ENCODE data around the gene IGFL1. TPM values are rescaled to one million over a fixed set of nuclear protein-coding genes. Genes with fewer than 3 reads are reported as not detected.

The IGFL1 gene
- total RNA-seq, 4 donors from 2014 or later, result not detected

DNA sequence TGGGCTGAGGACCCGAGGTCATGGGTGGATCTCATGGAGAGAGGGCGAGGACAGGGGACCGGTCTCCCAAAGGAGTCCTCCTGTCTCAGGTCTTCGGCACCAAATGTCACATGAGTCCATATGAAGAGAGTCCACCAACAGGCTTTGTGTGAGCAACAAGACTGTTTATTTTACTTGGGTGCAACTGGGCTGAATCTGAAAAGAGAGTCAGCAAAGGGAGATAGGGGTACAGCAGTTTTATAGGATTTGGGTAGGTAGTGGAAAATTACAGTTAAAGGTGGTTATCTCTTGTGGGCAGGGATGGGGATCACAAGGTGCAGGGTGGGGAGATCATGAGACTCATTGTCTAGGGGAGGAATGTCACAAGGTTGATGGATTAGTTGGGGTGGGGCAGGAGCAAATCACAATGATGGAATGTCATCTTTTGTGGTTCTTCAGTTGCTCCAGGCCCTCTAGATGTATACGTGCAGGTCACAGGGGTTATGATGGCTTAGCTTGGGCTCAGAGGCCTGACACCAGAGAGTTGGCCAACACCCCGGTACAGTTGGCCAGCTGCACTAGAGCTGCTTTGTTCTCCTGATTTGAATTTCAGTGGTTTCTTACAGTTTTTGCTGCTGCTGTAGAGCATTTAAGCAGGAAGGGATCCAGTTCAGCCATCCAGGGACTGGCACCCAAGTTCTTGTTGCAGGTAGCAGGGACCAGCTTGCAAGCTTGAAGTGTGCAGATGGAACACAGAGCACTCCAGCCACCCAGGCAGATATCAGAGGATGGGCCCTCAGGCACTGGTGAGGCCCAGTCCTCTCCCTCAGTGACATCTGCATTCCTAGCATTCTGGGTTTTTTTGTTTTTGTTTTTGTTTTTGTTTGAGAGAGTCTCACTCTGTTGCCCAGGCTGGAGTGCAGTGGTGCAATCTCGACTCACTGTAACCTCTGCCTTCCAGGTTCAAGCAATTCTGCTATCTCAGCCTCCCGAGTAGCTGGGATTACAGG is 26.4 kb upstream of the IGFL1 start:
- Histone ChIP-seq H3K9me3 (no peaks in the 10 kb centered on the region), H3K27ac (no peak overlapping the region), H3K36me3 (no peaks in the 10 kb centered on the region), H3K4me1 (no peaks in the 10 kb centered on the region), H3K4me3 (no peak overlapping the region), H3K27me3 (no peaks in the 10 kb centered on the region)
- DNase-seq (ENCODE audit: low spot score in 2 of 2), result no peak
- TF ChIP-seq, protein P1, sequence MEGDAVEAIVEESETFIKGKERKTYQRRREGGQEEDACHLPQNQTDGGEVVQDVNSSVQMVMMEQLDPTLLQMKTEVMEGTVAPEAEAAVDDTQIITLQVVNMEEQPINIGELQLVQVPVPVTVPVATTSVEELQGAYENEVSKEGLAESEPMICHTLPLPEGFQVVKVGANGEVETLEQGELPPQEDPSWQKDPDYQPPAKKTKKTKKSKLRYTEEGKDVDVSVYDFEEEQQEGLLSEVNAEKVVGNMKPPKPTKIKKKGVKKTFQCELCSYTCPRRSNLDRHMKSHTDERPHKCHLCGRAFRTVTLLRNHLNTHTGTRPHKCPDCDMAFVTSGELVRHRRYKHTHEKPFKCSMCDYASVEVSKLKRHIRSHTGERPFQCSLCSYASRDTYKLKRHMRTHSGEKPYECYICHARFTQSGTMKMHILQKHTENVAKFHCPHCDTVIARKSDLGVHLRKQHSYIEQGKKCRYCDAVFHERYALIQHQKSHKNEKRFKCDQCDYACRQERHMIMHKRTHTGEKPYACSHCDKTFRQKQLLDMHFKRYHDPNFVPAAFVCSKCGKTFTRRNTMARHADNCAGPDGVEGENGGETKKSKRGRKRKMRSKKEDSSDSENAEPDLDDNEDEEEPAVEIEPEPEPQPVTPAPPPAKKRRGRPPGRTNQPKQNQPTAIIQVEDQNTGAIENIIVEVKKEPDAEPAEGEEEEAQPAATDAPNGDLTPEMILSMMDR (IDR thresholded peaks at IDR 0.05), result no peak
- no peak for TF ChIP-seq POLR2A (IDR thresholded peaks at IDR 0.05)
- TF ChIP-seq EP300 (IDR thresholded peaks at IDR 0.05), result no peak
- WGBS, 2 donors, result 79 to 81% methylated on average over 8 of the region's 8 CpGs

DNA sequence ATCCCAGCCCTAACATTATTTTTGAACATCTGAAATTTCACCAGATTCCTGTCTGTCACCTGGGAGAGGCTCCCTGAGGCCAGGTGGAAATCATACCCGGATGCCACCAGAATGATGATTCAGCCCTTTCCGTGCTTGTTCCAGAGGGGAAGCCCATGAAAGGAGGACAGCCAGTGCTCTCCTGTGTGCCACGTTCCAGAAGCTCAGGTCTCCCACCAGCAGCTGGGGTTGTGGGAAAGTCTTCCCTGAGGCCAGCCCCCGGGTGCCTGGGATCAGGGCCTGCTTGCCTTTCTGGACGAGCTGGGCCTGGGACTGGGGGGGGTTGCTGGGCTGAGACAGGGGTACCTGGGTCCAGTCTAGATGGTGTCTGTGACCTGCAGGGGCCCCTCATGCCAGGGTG is 25.5 kb upstream of the IGFL1 start:
- H3K9me3 ChIP-seq, result no peaks in the 10 kb centered on the region

DNA sequence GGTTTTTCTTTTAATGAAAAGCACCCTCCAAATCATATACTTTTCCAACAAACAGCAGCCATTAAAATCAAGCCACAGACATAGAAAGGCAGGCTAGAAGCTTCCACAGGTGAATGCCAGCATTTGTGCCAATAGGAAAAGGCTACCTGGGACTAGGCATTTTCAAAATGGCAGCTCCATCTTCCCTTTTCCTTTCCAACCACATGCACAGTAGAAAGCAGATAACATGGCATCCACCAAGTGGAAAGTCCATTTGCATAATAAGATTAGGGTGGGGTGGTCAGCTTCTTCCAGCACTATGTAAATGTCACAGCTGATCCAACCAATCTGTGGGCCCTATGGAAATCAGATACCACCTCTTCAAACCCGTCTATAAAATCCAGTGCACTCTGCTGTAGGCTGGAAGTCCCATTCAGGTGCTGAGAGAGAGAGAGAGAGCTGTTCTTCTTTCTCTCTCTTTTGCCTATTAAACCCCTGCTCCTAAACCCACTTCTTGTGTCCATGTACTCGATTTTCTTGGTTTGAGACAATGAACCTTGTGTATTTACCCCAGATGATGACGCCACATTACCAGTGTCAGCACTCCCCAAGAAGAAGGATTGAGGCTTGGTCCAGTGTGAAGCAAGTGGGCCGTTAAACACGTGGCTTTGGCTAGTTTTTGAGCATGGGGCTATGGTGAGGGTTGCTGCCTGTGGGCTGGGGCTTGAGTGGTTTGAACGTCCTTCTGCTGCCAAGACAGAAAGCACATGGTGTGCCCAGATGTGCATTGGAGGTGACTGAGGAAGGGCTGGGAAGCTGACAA is 24.2 kb upstream of the IGFL1 start:
- Histone ChIP-seq H3K9me3 (no peaks in the 10 kb centered on the region), H3K4me1 (no peaks in the 10 kb centered on the region), H3K36me3 (no peaks in the 10 kb centered on the region), H3K27ac (no peak overlapping the region), H3K4me3 (no peak overlapping the region), H3K27me3 (no peaks in the 10 kb centered on the region)
- TF ChIP-seq, protein P1 (IDR thresholded peaks at IDR 0.05), result no peak
- TF ChIP-seq EP300 (IDR thresholded peaks at IDR 0.05), result no peak
- TF ChIP-seq POLR2A (IDR thresholded peaks at IDR 0.05), result no peak
- WGBS, 2 donors, result 56 to 65% methylated on average over 6 of the region's 6 CpGs
- DNase-seq (ENCODE audit: low spot score in 2 of 2), result no peak

More for the DNA sequence above, 25.5 kb upstream of the IGFL1 start:
- no peaks in the 10 kb centered on the region for H3K27me3 ChIP-seq
- TF ChIP-seq EP300 (IDR thresholded peaks at IDR 0.05), result no peak
- TF ChIP-seq, protein P1 (IDR thresholded peaks at IDR 0.05), result no peak
- TF ChIP-seq POLR2A (IDR thresholded peaks at IDR 0.05), result no peak
- no peaks in the 10 kb centered on the region for H3K4me1 ChIP-seq
- no peaks in the 10 kb centered on the region for H3K36me3 ChIP-seq
- H3K27ac ChIP-seq, result no peak overlapping the region
- WGBS, 2 donors, result 78 to 85% methylated on average over 5 of the region's 5 CpGs
- no peak overlapping the region for H3K4me3 ChIP-seq
- DNase-seq (ENCODE audit: low spot score in 2 of 2), result no peak

DNA sequence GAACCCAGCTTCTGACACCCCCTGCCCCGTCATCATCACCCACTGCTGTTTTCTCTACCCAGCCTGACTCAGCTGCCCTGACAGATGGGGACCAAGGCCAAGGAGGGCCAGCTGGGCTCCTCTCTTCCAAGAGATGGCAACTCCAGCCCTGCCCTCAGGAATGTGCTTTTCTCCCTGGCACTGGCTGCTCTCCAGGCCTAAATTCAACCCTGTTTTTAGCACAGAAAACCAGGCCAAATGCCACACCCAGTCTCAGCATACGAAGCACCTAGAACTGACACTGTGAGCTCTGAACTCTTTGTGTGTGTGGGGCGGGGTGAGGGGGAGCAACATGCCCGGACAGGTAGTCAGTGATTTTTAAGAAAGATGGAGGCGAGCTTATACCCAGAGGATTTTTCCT is 23.4 kb upstream of the IGFL1 start:
- no peak for TF ChIP-seq POLR2A (IDR thresholded peaks at IDR 0.05)
- no peak for TF ChIP-seq EP300 (IDR thresholded peaks at IDR 0.05)
- TF ChIP-seq, protein P1 (IDR thresholded peaks at IDR 0.05), result no peak
- no peak for DNase-seq (ENCODE audit: low spot score in 2 of 2)
- no peaks in the 10 kb centered on the region for H3K27me3 ChIP-seq
- 60 to 72% methylated on average over 5 of the region's 5 CpGs for WGBS, 2 donors
- no peaks in the 10 kb centered on the region for H3K9me3 ChIP-seq
- H3K4me3 ChIP-seq, result no peak overlapping the region
- H3K4me1 ChIP-seq, result peaks cover 0 to 3% (median 0%) of the 10 kb centered on the region in 4 donors
- no peak overlapping the region for H3K27ac ChIP-seq
- no peaks in the 10 kb centered on the region for H3K36me3 ChIP-seq
